ENCODE data around the gene PMVK. TPM values are rescaled to one million over a fixed set of nuclear protein-coding genes. Genes with fewer than 3 reads are reported as not detected.

PMVK gene
- total and polyA plus RNA-seq, 2 donors (not counting 1 experiment from before 2014, with no cell fraction given), result 10.1 to 25.1 TPM

- TF ChIP-seq EZH2 (IDR thresholded peaks at IDR 0.05; ENCODE audit: low read length, missing control alignments) (no peak), CTCF (conservative IDR thresholded peaks at IDR 0.05 in 1 of 2, IDR thresholded peaks at IDR 0.05 in 1 of 2; ENCODE audit: low read depth in 1 of 2, low read length in 2 of 2) (no peak)
- no peak overlapping the region for H3K4me3 ChIP-seq (replicated peaks in 1 of 4; ENCODE audit: control extremely low read depth in 1 of 4, insufficient read depth in 1 of 4, low read depth in 3 of 4, low read length in 4 of 4)
- H3K79me2 ChIP-seq (ENCODE audit: control insufficient read depth, insufficient read depth, low read length), result no peaks in the 10 kb centered on the region
- DNase-seq (ENCODE audit: low read depth in 2 of 2), result no peak
- no peaks in the 10 kb centered on the region for H3K27me3 ChIP-seq (ENCODE audit: control insufficient read depth, insufficient read depth, low read length)
- no peak overlapping the region for H3K4me2 ChIP-seq (ENCODE audit: extremely low read depth, insufficient read depth, low read length)
- H4K20me1 ChIP-seq (ENCODE audit: control insufficient read depth, extremely low read depth, insufficient read depth, low read length), result no peaks in the 10 kb centered on the region
- H2AFZ ChIP-seq (ENCODE audit: low read length), result no peak overlapping the region
- no peaks in the 10 kb centered on the region for H3K9me3 ChIP-seq (ENCODE audit: control insufficient read depth, insufficient read depth, low read depth, low read length)
- no peaks in the 10 kb centered on the region for H3K36me3 ChIP-seq (ENCODE audit: control insufficient read depth, insufficient read depth, low read length)
- no peak overlapping the region for H3K27ac ChIP-seq (ENCODE audit: insufficient read depth, low read length)
- H3K4me1 ChIP-seq (ENCODE audit: control insufficient read depth, extremely low read depth, insufficient read depth, low read length), result no peaks in the 10 kb centered on the region
- no peak overlapping the region for H3K9ac ChIP-seq (ENCODE audit: insufficient read depth, low read length)
Observed at GRCh38 chr1:154902938-154903566, 33.5 kb downstream of the PMVK start.

- Histone ChIP-seq H3K79me2 (ENCODE audit: control insufficient read depth, insufficient read depth, low read length) (no peaks in the 10 kb centered on the region), H2AFZ (ENCODE audit: low read length) (no peak overlapping the region), H3K4me2 (ENCODE audit: extremely low read depth, insufficient read depth, low read length) (no peak overlapping the region), H3K4me1 (ENCODE audit: control insufficient read depth, extremely low read depth, insufficient read depth, low read length) (no peaks in the 10 kb centered on the region), H3K4me3 (replicated peaks in 1 of 4; ENCODE audit: control extremely low read depth in 1 of 4, insufficient read depth in 1 of 4, low read depth in 3 of 4, low read length in 4 of 4) (no peak overlapping the region), H4K20me1 (ENCODE audit: control insufficient read depth, extremely low read depth, insufficient read depth, low read length) (no peaks in the 10 kb centered on the region), H3K27me3 (ENCODE audit: control insufficient read depth, insufficient read depth, low read length) (no peaks in the 10 kb centered on the region), H3K27ac (ENCODE audit: insufficient read depth, low read length) (no peak overlapping the region), H3K36me3 (ENCODE audit: control insufficient read depth, insufficient read depth, low read length) (no peaks in the 10 kb centered on the region), H3K9me3 (ENCODE audit: control insufficient read depth, insufficient read depth, low read depth, low read length) (no peaks in the 10 kb centered on the region), H3K9ac (ENCODE audit: insufficient read depth, low read length) (no peak overlapping the region)
- no peak for TF ChIP-seq EZH2 (IDR thresholded peaks at IDR 0.05; ENCODE audit: low read length, missing control alignments)
- no peak for TF ChIP-seq CTCF (conservative IDR thresholded peaks at IDR 0.05 in 1 of 2, IDR thresholded peaks at IDR 0.05 in 1 of 2; ENCODE audit: low read depth in 1 of 2, low read length in 2 of 2)
- DNase-seq (ENCODE audit: low read depth in 2 of 2), result no peak
Observed at GRCh38 chr1:154901591-154901990, 34.9 kb downstream of the PMVK start.

- H3K9me3 ChIP-seq (ENCODE audit: control insufficient read depth, insufficient read depth, low read depth, low read length), result no peaks in the 10 kb centered on the region
- H3K36me3 ChIP-seq (ENCODE audit: control insufficient read depth, insufficient read depth, low read length), result no peaks in the 10 kb centered on the region
- no peak overlapping the region for H3K9ac ChIP-seq (ENCODE audit: insufficient read depth, low read length)
- TF ChIP-seq CTCF (conservative IDR thresholded peaks at IDR 0.05 in 1 of 2, IDR thresholded peaks at IDR 0.05 in 1 of 2; ENCODE audit: low read depth in 1 of 2, low read length in 2 of 2) (no peak), EZH2 (IDR thresholded peaks at IDR 0.05; ENCODE audit: low read length, missing control alignments) (no peak)
- H3K4me2 ChIP-seq (ENCODE audit: extremely low read depth, insufficient read depth, low read length), result no peak overlapping the region
- no peak overlapping the region for H2AFZ ChIP-seq (ENCODE audit: low read length)
- no peak overlapping the region for H3K27ac ChIP-seq (ENCODE audit: insufficient read depth, low read length)
- H3K4me3 ChIP-seq (replicated peaks in 1 of 4; ENCODE audit: control extremely low read depth in 1 of 4, insufficient read depth in 1 of 4, low read depth in 3 of 4, low read length in 4 of 4), result no peak overlapping the region
- H3K27me3 ChIP-seq (ENCODE audit: control insufficient read depth, insufficient read depth, low read length), result peaks cover 2% of the 10 kb centered on the region
- no peaks in the 10 kb centered on the region for H4K20me1 ChIP-seq (ENCODE audit: control insufficient read depth, extremely low read depth, insufficient read depth, low read length)
- DNase-seq (ENCODE audit: low read depth in 2 of 2), result no peak
- H3K4me1 ChIP-seq (ENCODE audit: control insufficient read depth, extremely low read depth, insufficient read depth, low read length), result no peaks in the 10 kb centered on the region
- no peaks in the 10 kb centered on the region for H3K79me2 ChIP-seq (ENCODE audit: control insufficient read depth, insufficient read depth, low read length)
Observed at GRCh38 chr1:154899041-154899440, 37.5 kb downstream of the PMVK start.
